K562 (cell line): ENCODE measurements around the gene CATSPER1. TPM values are rescaled to one million over a fixed set of nuclear protein-coding genes. Genes with fewer than 3 reads are reported as not detected.

Experiments
- CSDE1 ChIP-seq, 2 experiments: fragments of 450-650 bp; IDR thresholded peaks; 2 replicates each; pipeline ENCODE4 v1.6.1; 2016; ENCODE audit warnings: mild to moderate bottlenecking in 1 of 2
- NCOA2 ChIP-seq, 2 experiments: fragments of 450-650 bp; IDR thresholded peaks; 2 replicates each; pipeline ENCODE4 v1.6.1; 2018; ENCODE audit warnings: mild to moderate bottlenecking in 2 of 2, moderate library complexity in 1 of 2; ENCODE audit not compliant: partially characterized antibody in 2 of 2
- NR2C2 ChIP-seq, 2 experiments: fragments of 200-800 bp in 1 of 2; sonication (Bioruptor generic) in 1 of 2; sonication (generic) in 1 of 2; formaldehyde crosslinking in 1 of 2; IDR thresholded peaks; 2 replicates each; pipeline versions ENCODE4 v1.6.1 to v1.8.0; 2016 to 2022; ENCODE audit warnings: mild to moderate bottlenecking in 1 of 2, missing compliant biosample characterization in 1 of 2, missing genetic modification characterization in 1 of 2, missing genetic modification reagents in 1 of 2
- TOE1 ChIP-seq, 2 experiments: fragments of 450-650 bp in 1 of 2; sonication (generic) in 1 of 2; formaldehyde crosslinking in 1 of 2; IDR thresholded peaks; 2 replicates each; pipeline versions ENCODE4 v1.7.1 to v1.8.0; 2016 to 2022; ENCODE audit warnings: borderline replicate concordance in 2 of 2, mild to moderate bottlenecking in 2 of 2, antibody characterized with exemption in 1 of 2, inconsistent platforms in 1 of 2, low read depth in 1 of 2, missing genetic modification reagents in 1 of 2, moderate library complexity in 1 of 2
- polyA plus RNA-seq, 8 experiments: library from polyadenylated mRNA; depleted of rRNA in 4 of 8; stranded (reverse) in 5 of 8; unstranded in 3 of 8; fragments of >200 nt; fragmentation: Nextera tagmentation in 2 of 8; fragmentation: Illumina TruSeq in 1 of 8; extraction: Ambion mirVana in 2 of 8; extraction: Trizol in 1 of 8; gene quantifications; 2 replicates each; pipeline versions ENCODE4 v1.2.1 to v1.2.3, GENCODE V29; 2011 to 2014; ENCODE audit warnings: inconsistent platforms in 1 of 8, missing spikeins in 1 of 8
- total RNA-seq, 7 experiments: library from RNA; depleted of rRNA in 6 of 7; stranded (reverse); fragments of >200 nt in 6 of 7; fragmentation: Illumina TruSeq in 2 of 7; extraction: Trizol in 2 of 7; gene quantifications; 2 replicates each; pipeline versions ENCODE4 v1.2.1 to v1.2.3, GENCODE V29; 2011 to 2021; ENCODE audit warnings: low replicate concordance in 1 of 7
- TF ChIP-seq, protein P1 (sequence below): fragments of 200-600 bp; sonication (generic); IDR thresholded peaks from one replicate; pipeline ENCODE4 v1.6.1; 2012; ENCODE audit warnings: mild to moderate bottlenecking, low read depth, low read length, inconsistent platforms
- TF ChIP-seq, protein P2 (sequence below), 2 experiments: fragments of 450-650 bp; IDR thresholded peaks; 2 replicates each; pipeline ENCODE4 v1.6.1; 2016
- TF ChIP-seq, protein P3 (sequence below): sonication (generic); formaldehyde crosslinking; IDR thresholded peaks from 2 replicates; pipeline ENCODE4 v1.8.0; 2022; ENCODE audit warnings: missing genetic modification reagents, mild to moderate bottlenecking, borderline replicate concordance

Gene CATSPER1
- total and polyA plus RNA-seq, 9 of the 15 experiments (the other 6 are each of a cell fraction or from before 2014, with no cell fraction given), result 0.21 to 3.3 (median 0.76) TPM

DNA sequence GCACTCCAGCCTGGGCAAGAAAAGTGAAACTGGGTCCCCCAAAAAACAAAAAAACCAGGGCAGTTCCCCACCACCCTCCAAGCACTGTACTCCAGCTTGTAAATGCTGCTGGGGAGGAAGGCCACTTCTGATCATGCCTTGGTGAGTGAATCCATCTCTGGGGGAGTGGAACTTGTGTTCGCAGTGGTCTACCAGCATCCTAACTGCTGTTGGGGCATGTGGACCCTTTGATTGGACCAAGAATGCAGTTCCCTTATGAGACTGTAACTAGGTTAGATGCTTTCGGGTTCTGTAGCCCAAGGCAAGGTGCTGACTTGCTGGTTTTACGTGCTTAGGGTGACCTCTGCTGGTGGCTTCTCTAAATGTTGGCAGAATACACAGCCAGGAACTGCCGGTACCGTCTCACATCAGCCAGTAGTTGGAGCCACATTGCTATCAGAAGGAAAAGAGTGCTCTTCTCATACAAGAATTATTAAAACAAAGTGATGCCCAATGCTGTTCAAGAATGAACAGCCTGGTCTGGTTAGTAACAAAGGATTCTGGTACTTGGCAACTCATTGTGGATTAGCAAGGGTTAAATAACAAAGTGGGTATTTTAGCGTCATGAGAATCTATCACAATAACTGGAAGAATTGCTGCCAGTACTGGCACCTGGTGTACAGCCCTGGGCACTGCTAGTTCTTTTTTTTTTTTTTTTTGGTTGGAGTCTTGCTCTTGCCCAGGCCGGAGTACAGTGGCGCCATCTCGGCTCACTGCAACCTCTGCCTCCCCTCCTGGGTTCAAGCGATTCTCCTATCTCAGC, 37.3 kb downstream of the CATSPER1 start (continued):
- TF ChIP-seq TOE1 (IDR thresholded peaks at IDR 0.05; ENCODE audit: borderline replicate concordance), result peak; percentile 20; the same call in 1 of the 2 replicates
- TF ChIP-seq TOE1 (CRISPR knock-in tag; IDR thresholded peaks at IDR 0.05; ENCODE audit: borderline replicate concordance, low read depth), result no peak
- TF ChIP-seq, protein P1, sequence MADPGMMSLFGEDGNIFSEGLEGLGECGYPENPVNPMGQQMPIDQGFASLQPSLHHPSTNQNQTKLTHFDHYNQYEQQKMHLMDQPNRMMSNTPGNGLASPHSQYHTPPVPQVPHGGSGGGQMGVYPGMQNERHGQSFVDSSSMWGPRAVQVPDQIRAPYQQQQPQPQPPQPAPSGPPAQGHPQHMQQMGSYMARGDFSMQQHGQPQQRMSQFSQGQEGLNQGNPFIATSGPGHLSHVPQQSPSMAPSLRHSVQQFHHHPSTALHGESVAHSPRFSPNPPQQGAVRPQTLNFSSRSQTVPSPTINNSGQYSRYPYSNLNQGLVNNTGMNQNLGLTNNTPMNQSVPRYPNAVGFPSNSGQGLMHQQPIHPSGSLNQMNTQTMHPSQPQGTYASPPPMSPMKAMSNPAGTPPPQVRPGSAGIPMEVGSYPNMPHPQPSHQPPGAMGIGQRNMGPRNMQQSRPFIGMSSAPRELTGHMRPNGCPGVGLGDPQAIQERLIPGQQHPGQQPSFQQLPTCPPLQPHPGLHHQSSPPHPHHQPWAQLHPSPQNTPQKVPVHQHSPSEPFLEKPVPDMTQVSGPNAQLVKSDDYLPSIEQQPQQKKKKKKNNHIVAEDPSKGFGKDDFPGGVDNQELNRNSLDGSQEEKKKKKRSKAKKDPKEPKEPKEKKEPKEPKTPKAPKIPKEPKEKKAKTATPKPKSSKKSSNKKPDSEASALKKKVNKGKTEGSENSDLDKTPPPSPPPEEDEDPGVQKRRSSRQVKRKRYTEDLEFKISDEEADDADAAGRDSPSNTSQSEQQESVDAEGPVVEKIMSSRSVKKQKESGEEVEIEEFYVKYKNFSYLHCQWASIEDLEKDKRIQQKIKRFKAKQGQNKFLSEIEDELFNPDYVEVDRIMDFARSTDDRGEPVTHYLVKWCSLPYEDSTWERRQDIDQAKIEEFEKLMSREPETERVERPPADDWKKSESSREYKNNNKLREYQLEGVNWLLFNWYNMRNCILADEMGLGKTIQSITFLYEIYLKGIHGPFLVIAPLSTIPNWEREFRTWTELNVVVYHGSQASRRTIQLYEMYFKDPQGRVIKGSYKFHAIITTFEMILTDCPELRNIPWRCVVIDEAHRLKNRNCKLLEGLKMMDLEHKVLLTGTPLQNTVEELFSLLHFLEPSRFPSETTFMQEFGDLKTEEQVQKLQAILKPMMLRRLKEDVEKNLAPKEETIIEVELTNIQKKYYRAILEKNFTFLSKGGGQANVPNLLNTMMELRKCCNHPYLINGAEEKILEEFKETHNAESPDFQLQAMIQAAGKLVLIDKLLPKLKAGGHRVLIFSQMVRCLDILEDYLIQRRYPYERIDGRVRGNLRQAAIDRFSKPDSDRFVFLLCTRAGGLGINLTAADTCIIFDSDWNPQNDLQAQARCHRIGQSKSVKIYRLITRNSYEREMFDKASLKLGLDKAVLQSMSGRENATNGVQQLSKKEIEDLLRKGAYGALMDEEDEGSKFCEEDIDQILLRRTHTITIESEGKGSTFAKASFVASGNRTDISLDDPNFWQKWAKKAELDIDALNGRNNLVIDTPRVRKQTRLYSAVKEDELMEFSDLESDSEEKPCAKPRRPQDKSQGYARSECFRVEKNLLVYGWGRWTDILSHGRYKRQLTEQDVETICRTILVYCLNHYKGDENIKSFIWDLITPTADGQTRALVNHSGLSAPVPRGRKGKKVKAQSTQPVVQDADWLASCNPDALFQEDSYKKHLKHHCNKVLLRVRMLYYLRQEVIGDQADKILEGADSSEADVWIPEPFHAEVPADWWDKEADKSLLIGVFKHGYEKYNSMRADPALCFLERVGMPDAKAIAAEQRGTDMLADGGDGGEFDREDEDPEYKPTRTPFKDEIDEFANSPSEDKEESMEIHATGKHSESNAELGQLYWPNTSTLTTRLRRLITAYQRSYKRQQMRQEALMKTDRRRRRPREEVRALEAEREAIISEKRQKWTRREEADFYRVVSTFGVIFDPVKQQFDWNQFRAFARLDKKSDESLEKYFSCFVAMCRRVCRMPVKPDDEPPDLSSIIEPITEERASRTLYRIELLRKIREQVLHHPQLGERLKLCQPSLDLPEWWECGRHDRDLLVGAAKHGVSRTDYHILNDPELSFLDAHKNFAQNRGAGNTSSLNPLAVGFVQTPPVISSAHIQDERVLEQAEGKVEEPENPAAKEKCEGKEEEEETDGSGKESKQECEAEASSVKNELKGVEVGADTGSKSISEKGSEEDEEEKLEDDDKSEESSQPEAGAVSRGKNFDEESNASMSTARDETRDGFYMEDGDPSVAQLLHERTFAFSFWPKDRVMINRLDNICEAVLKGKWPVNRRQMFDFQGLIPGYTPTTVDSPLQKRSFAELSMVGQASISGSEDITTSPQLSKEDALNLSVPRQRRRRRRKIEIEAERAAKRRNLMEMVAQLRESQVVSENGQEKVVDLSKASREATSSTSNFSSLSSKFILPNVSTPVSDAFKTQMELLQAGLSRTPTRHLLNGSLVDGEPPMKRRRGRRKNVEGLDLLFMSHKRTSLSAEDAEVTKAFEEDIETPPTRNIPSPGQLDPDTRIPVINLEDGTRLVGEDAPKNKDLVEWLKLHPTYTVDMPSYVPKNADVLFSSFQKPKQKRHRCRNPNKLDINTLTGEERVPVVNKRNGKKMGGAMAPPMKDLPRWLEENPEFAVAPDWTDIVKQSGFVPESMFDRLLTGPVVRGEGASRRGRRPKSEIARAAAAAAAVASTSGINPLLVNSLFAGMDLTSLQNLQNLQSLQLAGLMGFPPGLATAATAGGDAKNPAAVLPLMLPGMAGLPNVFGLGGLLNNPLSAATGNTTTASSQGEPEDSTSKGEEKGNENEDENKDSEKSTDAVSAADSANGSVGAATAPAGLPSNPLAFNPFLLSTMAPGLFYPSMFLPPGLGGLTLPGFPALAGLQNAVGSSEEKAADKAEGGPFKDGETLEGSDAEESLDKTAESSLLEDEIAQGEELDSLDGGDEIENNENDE, result no peak
- TF ChIP-seq, protein P2, sequence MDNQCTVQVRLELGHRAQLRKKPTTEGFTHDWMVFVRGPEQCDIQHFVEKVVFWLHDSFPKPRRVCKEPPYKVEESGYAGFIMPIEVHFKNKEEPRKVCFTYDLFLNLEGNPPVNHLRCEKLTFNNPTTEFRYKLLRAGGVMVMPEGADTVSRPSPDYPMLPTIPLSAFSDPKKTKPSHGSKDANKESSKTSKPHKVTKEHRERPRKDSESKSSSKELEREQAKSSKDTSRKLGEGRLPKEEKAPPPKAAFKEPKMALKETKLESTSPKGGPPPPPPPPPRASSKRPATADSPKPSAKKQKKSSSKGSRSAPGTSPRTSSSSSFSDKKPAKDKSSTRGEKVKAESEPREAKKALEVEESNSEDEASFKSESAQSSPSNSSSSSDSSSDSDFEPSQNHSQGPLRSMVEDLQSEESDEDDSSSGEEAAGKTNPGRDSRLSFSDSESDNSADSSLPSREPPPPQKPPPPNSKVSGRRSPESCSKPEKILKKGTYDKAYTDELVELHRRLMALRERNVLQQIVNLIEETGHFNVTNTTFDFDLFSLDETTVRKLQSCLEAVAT (IDR thresholded peaks at IDR 0.05), result peak in 1 of 2 experiments; percentile 90; a peak in 2 of 4 replicates
- no peak for TF ChIP-seq CSDE1 (IDR thresholded peaks at IDR 0.05)
- no peak for TF ChIP-seq NCOA2 (IDR thresholded peaks at IDR 0.05; ENCODE audit: partially characterized antibody in 2 of 2)
- TF ChIP-seq NR2C2 (CRISPR knock-in tag; IDR thresholded peaks at IDR 0.05), result no peak
- no peak for TF ChIP-seq NR2C2 (tag; IDR thresholded peaks at IDR 0.05)
- TF ChIP-seq, protein P3, sequence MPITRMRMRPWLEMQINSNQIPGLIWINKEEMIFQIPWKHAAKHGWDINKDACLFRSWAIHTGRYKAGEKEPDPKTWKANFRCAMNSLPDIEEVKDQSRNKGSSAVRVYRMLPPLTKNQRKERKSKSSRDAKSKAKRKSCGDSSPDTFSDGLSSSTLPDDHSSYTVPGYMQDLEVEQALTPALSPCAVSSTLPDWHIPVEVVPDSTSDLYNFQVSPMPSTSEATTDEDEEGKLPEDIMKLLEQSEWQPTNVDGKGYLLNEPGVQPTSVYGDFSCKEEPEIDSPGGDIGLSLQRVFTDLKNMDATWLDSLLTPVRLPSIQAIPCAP, result no peak
